HUES6 (cell line): Measurements from ENCODE around the gene COQ10A.

Experiments
- H3K27ac ChIP-seq: 2 replicates; pipeline ENCODE4 v1.7.0; 2013; ENCODE audit warnings: low read depth, mild to moderate bottlenecking, low read length, inconsistent platforms
- H3K27me3 ChIP-seq: 2 replicates; pipeline ENCODE4 v1.6.1; 2013; ENCODE audit warnings: low read length; ENCODE audit not compliant: control insufficient read depth, insufficient read depth
- H3K36me3 ChIP-seq: 2 replicates; pipeline ENCODE4 v1.6.1; 2013; ENCODE audit warnings: low read length; ENCODE audit not compliant: control insufficient read depth, insufficient read depth
- H3K4me1 ChIP-seq: 2 replicates; pipeline ENCODE4 v1.6.1; 2013; ENCODE audit warnings: low read length; ENCODE audit not compliant: control insufficient read depth, insufficient read depth
- H3K4me3 ChIP-seq: 2 replicates; pipeline ENCODE4 v1.5.1; 2013; ENCODE audit warnings: low read depth, low read length
- H3K9ac ChIP-seq: one replicate; pipeline ENCODE4 v1.6.1; 2013; ENCODE audit warnings: mild to moderate bottlenecking, low read length
- H3K9me3 ChIP-seq: 2 replicates; pipeline ENCODE4 v1.6.1; 2013; ENCODE audit warnings: low read depth, low read length; ENCODE audit not compliant: control insufficient read depth, insufficient read depth

COQ10A gene

DNA sequence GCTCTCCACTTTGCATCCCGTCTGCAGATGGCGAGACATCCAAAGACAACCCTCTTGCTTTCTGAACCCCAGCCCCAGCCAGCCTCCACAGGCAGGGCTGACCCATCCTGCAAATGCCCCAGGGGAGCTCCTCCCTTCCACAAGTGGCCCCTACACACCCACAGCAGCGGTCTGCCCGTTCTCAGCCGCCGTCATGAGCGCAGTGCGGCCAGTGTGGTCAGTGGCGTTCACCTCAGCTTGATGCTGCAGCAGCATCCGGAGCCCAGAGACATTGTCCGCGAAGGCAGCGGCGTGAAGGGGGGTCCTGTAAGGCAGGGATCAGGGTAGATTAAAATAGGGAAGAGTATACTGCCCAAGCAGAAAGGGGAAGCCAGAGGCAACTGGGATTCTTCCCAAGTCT, 22.2 kb upstream of the COQ10A start:
- Histone ChIP-seq H3K9ac (no peak overlapping the region), H3K4me3 (no peak overlapping the region), H3K36me3 (peaks cover 87% of the 10 kb centered on the region), H3K4me1 (no peaks in the 10 kb centered on the region), H3K27me3 (no peaks in the 10 kb centered on the region), H3K9me3 (no peaks in the 10 kb centered on the region), H3K27ac (no peak overlapping the region)

DNA sequence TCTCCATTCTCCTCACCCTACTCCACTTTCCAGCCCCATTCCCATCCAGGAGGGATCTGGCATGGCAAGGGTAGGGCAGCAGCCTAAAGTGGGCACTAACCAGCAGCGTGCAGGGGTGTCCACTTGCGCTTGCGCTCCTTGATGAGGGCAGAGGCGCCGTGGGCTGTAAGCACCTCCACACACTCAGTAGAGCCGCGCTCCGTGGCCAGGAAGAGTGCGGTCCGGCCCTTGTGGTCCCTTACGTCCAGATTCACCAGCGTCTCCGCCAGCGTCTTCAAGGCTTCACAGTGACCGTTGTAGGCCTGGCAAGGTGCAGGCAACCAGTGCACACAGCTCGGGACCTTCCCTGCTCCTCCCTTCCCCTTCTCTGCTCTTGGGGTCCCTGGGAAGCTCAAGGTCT, 18.8 kb upstream of the COQ10A start:
- Histone ChIP-seq H3K9ac (no peak overlapping the region), H3K36me3 (peaks cover 85% of the 10 kb centered on the region), H3K27ac (no peak overlapping the region), H3K9me3 (no peaks in the 10 kb centered on the region), H3K27me3 (no peaks in the 10 kb centered on the region), H3K4me1 (no peaks in the 10 kb centered on the region), H3K4me3 (no peak overlapping the region)

DNA sequence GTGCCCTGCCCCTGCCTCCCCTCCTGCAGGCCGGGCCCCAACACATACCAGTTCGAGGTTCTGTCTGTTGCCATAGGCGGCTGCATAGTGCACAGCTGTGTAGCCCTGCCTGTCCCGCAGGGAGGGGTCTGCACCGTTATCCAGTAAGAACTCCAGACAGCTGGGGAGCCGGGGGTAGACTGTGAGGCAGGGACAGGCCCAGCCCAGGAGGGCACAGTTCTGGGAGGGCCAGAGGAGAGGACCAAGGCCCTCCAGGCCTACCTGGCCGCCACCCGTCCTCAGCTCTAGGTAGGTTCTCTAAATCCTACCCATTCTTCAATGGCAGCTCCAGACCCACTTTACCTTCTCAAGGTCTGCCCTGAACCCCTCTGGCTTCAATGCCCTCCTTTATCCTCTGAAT, 18.0 kb upstream of the COQ10A start:
- H3K27me3 ChIP-seq = no peaks in the 10 kb centered on the region
- H3K4me1 ChIP-seq = no peaks in the 10 kb centered on the region
- no peaks in the 10 kb centered on the region for H3K9me3 ChIP-seq
- H3K9ac ChIP-seq = no peak overlapping the region
- H3K4me3 ChIP-seq = no peak overlapping the region
- H3K27ac ChIP-seq = no peak overlapping the region
- peaks cover 85% of the 10 kb centered on the region for H3K36me3 ChIP-seq

DNA sequence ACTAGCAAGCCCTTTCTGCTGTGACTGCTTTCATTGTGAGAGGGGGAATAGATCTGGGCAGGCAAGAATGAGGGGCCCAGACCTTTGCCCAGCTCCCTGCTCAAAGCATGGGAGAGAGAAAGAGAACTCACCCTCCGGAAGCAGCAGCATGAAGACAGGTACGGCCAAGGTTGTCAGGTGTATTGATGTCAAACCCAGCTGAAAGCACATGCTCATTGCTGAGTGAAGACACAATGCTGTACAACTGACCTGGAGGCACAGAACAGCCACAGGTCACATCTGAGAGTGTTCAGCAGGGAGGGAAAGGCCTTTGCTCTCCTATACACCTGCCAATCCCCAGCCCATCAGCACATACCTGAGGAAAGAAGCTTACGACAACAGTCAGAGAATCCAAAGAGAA, 14.1 kb upstream of the COQ10A start:
- peaks cover 13% of the 10 kb centered on the region for H3K4me1 ChIP-seq
- no peaks in the 10 kb centered on the region for H3K27me3 ChIP-seq
- peaks cover 80% of the 10 kb centered on the region for H3K36me3 ChIP-seq
- H3K9me3 ChIP-seq = no peaks in the 10 kb centered on the region
- H3K27ac ChIP-seq = no peak overlapping the region
- H3K9ac ChIP-seq = no peak overlapping the region
- no peak overlapping the region for H3K4me3 ChIP-seq

DNA sequence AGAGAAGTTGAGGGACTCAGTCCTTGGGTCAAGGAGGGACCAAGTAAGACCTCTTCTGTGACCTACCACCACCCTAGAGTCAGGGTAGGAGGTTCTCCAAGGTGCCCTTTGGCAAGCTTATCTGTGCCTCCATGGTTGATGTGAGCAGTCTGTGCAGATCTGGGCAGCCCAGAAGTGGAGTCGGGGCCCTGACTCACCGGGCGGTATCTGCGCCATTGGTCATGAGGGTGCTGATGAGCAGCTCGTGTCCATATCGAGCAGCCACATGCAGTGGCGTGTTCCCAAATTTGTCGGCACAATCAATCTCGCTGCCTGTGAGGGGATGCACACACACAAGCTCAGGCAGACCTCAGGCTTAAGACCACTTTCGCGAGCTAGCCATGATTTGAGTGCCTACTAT, 13.7 kb upstream of the COQ10A start:
- H3K27me3 ChIP-seq = no peaks in the 10 kb centered on the region
- peaks cover 75% of the 10 kb centered on the region for H3K36me3 ChIP-seq
- no peak overlapping the region for H3K9ac ChIP-seq
- H3K9me3 ChIP-seq = no peaks in the 10 kb centered on the region
- H3K27ac ChIP-seq = no peak overlapping the region
- H3K4me3 ChIP-seq = no peak overlapping the region
- H3K4me1 ChIP-seq = peaks cover 13% of the 10 kb centered on the region

DNA sequence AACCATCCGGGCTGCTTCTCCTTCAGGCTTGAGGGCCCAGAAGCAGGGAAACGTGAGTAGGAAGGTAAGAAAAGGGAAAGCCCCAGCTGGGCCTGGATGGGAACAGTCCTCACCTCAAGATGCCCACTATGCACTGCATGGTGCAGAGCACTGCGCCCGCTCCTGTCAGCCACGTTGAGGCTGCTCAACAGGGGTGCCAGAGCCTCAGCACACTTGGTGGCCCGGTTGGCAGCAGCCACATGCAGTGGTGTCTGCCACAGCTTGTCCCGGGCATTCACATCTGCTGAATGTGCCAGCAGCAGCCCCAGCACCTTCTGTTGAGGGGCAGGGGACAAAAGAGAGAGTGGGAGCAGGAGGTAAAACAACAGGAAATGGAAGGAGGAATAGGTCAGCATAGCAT, 11.1 kb upstream of the COQ10A start:
- H3K27me3 ChIP-seq = no peaks in the 10 kb centered on the region
- no peak overlapping the region for H3K9ac ChIP-seq
- H3K4me1 ChIP-seq = peaks cover 17% of the 10 kb centered on the region
- peaks cover 51% of the 10 kb centered on the region for H3K36me3 ChIP-seq
- H3K4me3 ChIP-seq = no peak overlapping the region
- no peak overlapping the region for H3K27ac ChIP-seq
- no peaks in the 10 kb centered on the region for H3K9me3 ChIP-seq

DNA sequence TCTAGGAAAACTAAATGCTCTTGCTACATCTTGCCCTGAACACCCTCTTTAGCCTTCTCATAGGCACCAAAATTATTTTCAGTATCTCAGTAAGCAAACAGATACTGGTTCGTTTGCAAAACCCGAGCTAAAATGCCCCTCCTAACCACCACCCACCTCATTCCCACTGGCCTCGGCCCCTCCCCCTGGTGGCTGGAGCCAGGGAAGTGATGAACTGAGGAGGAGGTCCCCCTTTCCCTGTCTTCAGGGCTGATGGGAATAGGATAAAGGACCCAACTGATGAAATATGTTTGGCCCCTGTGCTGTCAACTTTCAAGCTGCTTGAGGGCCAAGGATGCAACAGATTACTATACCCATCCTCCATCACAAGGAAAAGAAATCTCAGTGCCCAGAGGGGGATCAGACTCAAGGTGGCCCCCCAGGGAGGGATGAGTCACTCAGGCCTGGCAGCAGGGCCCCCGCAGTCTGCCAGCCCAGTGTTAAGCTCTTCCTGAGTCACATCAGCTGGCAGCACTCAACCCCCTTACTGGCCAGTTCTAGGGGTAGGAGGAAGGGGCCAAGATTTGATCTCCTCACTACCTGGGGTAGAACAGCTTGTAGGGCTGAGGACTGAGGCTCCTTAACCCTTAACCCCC, 10.3 kb upstream of the COQ10A start:
- H3K27me3 ChIP-seq = no peaks in the 10 kb centered on the region
- H3K27ac ChIP-seq = no peak overlapping the region
- peaks cover 17% of the 10 kb centered on the region for H3K4me1 ChIP-seq
- peak overlapping the region; percentile 89 for H3K9ac ChIP-seq
- H3K4me3 ChIP-seq = peak overlapping the region; percentile 99; the same call in 1 of the 2 replicates
- peaks cover 49% of the 10 kb centered on the region for H3K36me3 ChIP-seq
- no peaks in the 10 kb centered on the region for H3K9me3 ChIP-seq

DNA sequence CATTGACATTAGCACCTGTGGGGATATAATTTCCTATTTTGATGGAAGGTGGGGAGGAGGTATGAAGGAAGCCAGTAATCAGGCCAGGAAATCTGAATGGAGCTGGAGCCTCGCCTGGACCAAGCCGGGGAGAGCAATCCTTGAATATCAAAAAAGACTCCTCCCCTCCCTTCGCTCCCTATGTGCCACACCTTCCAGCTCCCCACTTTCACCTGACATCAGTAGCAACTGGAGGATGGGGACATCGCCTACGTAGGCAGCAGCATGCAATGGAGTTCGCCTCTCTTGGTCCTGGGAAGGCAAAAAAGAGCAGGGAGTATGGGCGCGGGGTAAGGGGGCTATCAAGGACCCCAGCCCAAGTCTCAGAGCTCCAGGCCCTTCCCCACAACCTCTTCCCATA, 9.7 kb upstream of the COQ10A start:
- peak overlapping the region; percentile 89 for H3K9ac ChIP-seq
- peak overlapping the region; percentile 99 for H3K4me3 ChIP-seq
- H3K27ac ChIP-seq = no peak overlapping the region
- H3K4me1 ChIP-seq = peaks cover 17% of the 10 kb centered on the region
- no peaks in the 10 kb centered on the region for H3K27me3 ChIP-seq
- H3K36me3 ChIP-seq = peaks cover 42% of the 10 kb centered on the region
- no peaks in the 10 kb centered on the region for H3K9me3 ChIP-seq

DNA sequence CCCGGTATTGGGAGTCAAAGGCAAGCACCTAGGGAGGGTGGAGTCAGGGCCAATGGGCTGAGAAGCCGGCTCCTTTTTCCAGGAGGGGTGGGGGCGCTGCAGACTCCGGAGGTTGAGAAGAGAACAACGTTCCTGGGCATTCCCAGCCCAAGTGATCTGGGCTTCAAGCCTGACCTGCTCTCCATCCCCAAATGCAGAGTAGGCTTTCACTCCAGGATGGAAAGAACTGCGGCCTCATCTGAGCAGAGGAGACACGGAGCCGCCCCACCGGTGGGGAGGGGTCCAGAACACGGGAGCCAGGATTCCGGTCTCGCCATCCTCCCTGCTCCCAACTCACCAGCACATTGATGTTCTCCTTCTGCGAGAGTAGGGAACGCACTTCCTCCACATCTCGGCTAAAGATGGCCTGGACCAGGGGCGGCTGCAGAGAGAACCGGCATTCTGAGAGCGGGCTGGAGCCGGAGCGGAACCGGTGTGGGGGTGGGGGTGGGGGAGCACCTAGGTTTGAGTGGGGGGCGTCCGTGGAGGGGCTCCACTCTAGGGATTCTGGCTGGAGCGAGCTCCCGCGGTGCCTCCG, 9.2 kb upstream of the COQ10A start:
- H3K27ac ChIP-seq = peak overlapping the region; percentile 69; the same call in 1 of the 2 replicates
- H3K36me3 ChIP-seq = peaks cover 37% of the 10 kb centered on the region
- H3K4me1 ChIP-seq = peaks cover 17% of the 10 kb centered on the region
- no peaks in the 10 kb centered on the region for H3K27me3 ChIP-seq
- H3K9ac ChIP-seq = peak overlapping the region; percentile 89
- no peaks in the 10 kb centered on the region for H3K9me3 ChIP-seq
- peak overlapping the region; percentile 99 for H3K4me3 ChIP-seq

DNA sequence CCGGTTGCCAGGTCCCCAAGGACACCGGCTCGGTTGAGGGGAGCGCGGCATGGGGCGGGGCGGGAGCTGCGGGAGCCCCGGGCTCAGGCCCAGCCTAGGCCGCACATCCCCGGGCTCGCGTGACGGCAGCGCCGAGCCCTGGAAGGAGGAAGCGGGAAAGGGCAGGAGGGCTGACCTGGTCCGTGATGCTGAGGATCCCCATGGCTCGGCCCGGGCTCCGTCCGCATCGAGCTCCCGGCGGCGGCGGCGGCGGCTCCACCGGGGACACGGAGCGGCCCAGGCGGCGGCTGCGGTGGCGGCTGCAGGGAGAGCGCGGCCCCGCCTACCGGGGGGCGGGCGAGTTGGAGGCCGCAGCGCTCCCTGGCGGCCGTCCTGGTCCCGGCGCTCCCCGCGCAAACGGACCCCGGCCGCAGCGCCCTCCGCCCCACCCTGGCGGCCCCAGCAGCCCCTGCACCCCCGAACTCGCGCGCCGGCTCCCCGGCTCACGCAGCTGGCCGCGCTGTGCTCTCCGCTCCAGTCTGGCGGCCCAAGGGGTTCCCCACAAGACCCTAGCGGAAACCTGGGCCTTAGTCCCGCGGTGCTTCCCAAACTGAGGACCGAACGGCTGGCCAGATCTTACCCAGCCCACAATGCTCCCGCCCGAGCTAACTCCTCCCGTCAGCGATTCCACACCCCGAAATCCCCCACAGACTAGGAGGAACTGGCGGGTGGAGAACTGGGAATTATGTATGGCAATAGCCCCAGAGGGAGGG, 8.5 kb upstream of the COQ10A start, which contains the start of gene ANKRD52:
TSS of gene ANKRD52 (minus strand) at position 317 of the 752 bp plus-strand sequence. CDS start at position 202, 115 bp downstream.
- Histone ChIP-seq H3K9me3 (no peaks in the 10 kb centered on the region), H3K9ac (peak within 1 kb of the TSS; percentile 89), H3K27ac (peak within 1 kb of the TSS; percentile 73; the same call in 1 of the 2 replicates), H3K4me1 (peaks cover 17% of the 10 kb centered on the region), H3K27me3 (no peaks in the 10 kb centered on the region), H3K4me3 (peak within 1 kb of the TSS; percentile 99), H3K36me3 (peaks cover 31% of the 10 kb centered on the region)

DNA sequence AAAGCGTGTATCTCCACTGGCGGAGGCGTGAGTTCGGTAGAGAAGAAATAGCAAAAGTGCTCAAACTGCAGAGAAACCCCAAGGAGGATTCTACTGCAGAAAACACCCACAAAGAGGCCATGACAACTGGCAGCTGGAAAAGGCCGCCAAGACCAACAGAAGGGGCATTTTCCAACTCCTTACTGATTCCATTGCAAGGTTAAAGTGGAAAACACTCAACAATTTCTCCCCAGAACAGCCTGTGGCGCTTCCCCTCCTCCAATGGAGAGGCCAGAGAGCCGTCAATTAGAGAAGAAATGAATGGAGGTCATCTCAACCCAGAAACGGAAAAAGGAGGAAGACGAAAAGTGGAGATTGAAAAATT, 7.9 kb upstream of the COQ10A start:
- peaks cover 17% of the 10 kb centered on the region for H3K4me1 ChIP-seq
- H3K9ac ChIP-seq = peak overlapping the region; percentile 76
- 0 out of 2 replicates have a peak overlapping the region, but pooled peaks have one; percentile 73 for H3K27ac ChIP-seq
- peak overlapping the region; percentile 99 for H3K4me3 ChIP-seq
- peaks cover 25% of the 10 kb centered on the region for H3K36me3 ChIP-seq
- no peaks in the 10 kb centered on the region for H3K27me3 ChIP-seq
- H3K9me3 ChIP-seq = no peaks in the 10 kb centered on the region
